ENCODE results near the gene LBX1.

The LBX1 gene

GRCh38 chr10:101244321-101245050 is 15.2 kb upstream of the LBX1 start:
- no peak for DNase-seq (ENCODE audit: low read depth in 4 of 4, low spot score in 1 of 4)

- no peak for DNase-seq (ENCODE audit: low read depth in 4 of 4, low spot score in 1 of 4)
Observed at GRCh38 chr10:101241840-101242707, 12.8 kb upstream of the LBX1 start.

- DNase-seq (ENCODE audit: low read depth in 4 of 4, low spot score in 1 of 4) = no peak
Observed at GRCh38 chr10:101238732-101239105, 9.5 kb upstream of the LBX1 start.

GRCh38 chr10:101237982-101238731 is 8.9 kb upstream of the LBX1 start:
- DNase-seq (ENCODE audit: low read depth in 4 of 4, low spot score in 1 of 4) = no peak

- DNase-seq (ENCODE audit: low read depth in 4 of 4, low spot score in 1 of 4) = no peak
Observed at GRCh38 chr10:101237081-101237981, 8.1 kb upstream of the LBX1 start.

- DNase-seq (ENCODE audit: low read depth in 4 of 4, low spot score in 1 of 4) = no peak
Observed at GRCh38 chr10:101236376-101237080, 7.3 kb upstream of the LBX1 start.

- DNase-seq (ENCODE audit: low read depth in 4 of 4, low spot score in 1 of 4) = no peak
Observed at GRCh38 chr10:101235766-101236165, 6.5 kb upstream of the LBX1 start.

- DNase-seq (ENCODE audit: low read depth in 4 of 4, low spot score in 1 of 4) = no peak
Observed at GRCh38 chr10:101234333-101234732, 5.1 kb upstream of the LBX1 start.

- DNase-seq (ENCODE audit: low read depth in 4 of 4, low spot score in 1 of 4) = no peak
Observed at GRCh38 chr10:101233863-101234262, 4.6 kb upstream of the LBX1 start.

GRCh38 chr10:101233443-101233842 is 4.2 kb upstream of the LBX1 start:
- no peak for DNase-seq (ENCODE audit: low read depth in 4 of 4, low spot score in 1 of 4)

- DNase-seq (ENCODE audit: low read depth in 4 of 4, low spot score in 1 of 4) = no peak
Observed at GRCh38 chr10:101231912-101232689, 2.8 kb upstream of the LBX1 start.

GRCh38 chr10:101231092-101231491 is 1.8 kb upstream of the LBX1 start:
- DNase-seq (ENCODE audit: low read depth in 4 of 4, low spot score in 1 of 4) = no peak

GRCh38 chr10:101230183-101230917 is 1.1 kb upstream of the LBX1 start:
- DNase-seq (ENCODE audit: low read depth in 4 of 4, low spot score in 1 of 4) = no peak

GRCh38 chr10:101228966-101229265 is 347 bp downstream of the LBX1 start:
- no peak for DNase-seq (ENCODE audit: low read depth in 4 of 4, low spot score in 1 of 4)

GRCh38 chr10:101228153-101228965 is 904 bp downstream of the LBX1 start:
- DNase-seq (ENCODE audit: low read depth in 4 of 4, low spot score in 1 of 4) = no peak

- DNase-seq (ENCODE audit: low read depth in 4 of 4, low spot score in 1 of 4) = no peak
Observed at GRCh38 chr10:101227429-101228152, 1.7 kb downstream of the LBX1 start.

All from stimulated activated CD4-positive, alpha-beta T cell treated with anti-CD3 and anti-CD28 coated beads, Interleukin-1b, Interleukin-23, amount 100 ng/mL, for 24 hours (primary cell).